ENCODE measurements around the gene BATF2. TPM values are rescaled to one million over a fixed set of nuclear protein-coding genes. Genes with fewer than 3 reads are reported as not detected.

Gene BATF2
- polyA plus RNA-seq, 1 of the 3 experiments (the other 2 are of a cell fraction) = 0.20 TPM

GRCh38 chr11:65013130-65013887 lies 16.5 kb upstream of the BATF2 start (continued):
- TF ChIP-seq MAX (IDR thresholded peaks at IDR 0.05; ENCODE audit: low read depth) (no peak), YY1 (IDR thresholded peaks at IDR 0.05; ENCODE audit: low read depth) (no peak), MEF2A (IDR thresholded peaks at IDR 0.05; ENCODE audit: borderline replicate concordance, low read depth) (no peak), GATA2 (CRISPR knock-in tag; IDR thresholded peaks at IDR 0.05) (no peak), RAD21 (IDR thresholded peaks at IDR 0.05; ENCODE audit: low read length) (peak; percentile 70), JUND (IDR thresholded peaks at IDR 0.05) (no peak), EP300 (IDR thresholded peaks at IDR 0.05; ENCODE audit: borderline replicate concordance in 1 of 2, low read depth in 1 of 2, low read length in 1 of 2) (no peak), FOSL2 (IDR thresholded peaks at IDR 0.05; ENCODE audit: borderline replicate concordance, low read depth) (no peak), FOXM1 (IDR thresholded peaks at IDR 0.05; ENCODE audit: low read depth) (no peak)
- TF ChIP-seq, protein P1, sequence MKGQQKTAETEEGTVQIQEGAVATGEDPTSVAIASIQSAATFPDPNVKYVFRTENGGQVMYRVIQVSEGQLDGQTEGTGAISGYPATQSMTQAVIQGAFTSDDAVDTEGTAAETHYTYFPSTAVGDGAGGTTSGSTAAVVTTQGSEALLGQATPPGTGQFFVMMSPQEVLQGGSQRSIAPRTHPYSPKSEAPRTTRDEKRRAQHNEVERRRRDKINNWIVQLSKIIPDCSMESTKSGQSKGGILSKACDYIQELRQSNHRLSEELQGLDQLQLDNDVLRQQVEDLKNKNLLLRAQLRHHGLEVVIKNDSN (IDR thresholded peaks at IDR 0.05; ENCODE audit: borderline replicate concordance, low read depth) = no peak
- TF ChIP-seq, protein P2, sequence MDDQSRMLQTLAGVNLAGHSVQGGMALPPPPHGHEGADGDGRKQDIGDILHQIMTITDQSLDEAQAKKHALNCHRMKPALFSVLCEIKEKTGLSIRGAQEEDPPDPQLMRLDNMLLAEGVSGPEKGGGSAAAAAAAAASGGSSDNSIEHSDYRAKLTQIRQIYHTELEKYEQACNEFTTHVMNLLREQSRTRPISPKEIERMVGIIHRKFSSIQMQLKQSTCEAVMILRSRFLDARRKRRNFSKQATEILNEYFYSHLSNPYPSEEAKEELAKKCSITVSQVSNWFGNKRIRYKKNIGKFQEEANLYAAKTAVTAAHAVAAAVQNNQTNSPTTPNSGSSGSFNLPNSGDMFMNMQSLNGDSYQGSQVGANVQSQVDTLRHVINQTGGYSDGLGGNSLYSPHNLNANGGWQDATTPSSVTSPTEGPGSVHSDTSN (IDR thresholded peaks at IDR 0.05) = no peak

GRCh38 chr11:65008873-65009272 lies 12.1 kb upstream of the BATF2 start:
- peaks cover 4 to 9% of the 10 kb centered on the region in 2 experiments; a peak in 2 of 4 replicates for H3K4me1 ChIP-seq (ENCODE audit: control insufficient read depth in 1 of 2, insufficient read depth in 2 of 2, low read depth in 1 of 2, low read length in 1 of 2)
- no peaks in the 10 kb centered on the region for H3K9me2 ChIP-seq
- no peaks in the 10 kb centered on the region for H4K20me1 ChIP-seq (ENCODE audit: insufficient read depth)
- H3K36me3 ChIP-seq (replicated peaks in 1 of 2; ENCODE audit: control insufficient read depth in 1 of 2, insufficient read depth in 2 of 2, low read length in 1 of 2) = no peaks in the 10 kb centered on the region
- POLR2A ChIA-PET = no interaction called here
- H2AFZ ChIP-seq (ENCODE audit: low read depth) = no peak overlapping the region
- CTCF ChIA-PET = no interaction called here
- no peak overlapping the region for H3K4me3 ChIP-seq (ENCODE audit: low read depth in 2 of 2, low read length in 1 of 2)
- no peaks in the 10 kb centered on the region for H3K79me2 ChIP-seq (ENCODE audit: insufficient read depth)
- no peak for DNase-seq
- no peaks in the 10 kb centered on the region for H3K9me3 ChIP-seq
- no peak overlapping the region for H3K27ac ChIP-seq (ENCODE audit: low read depth in 2 of 2, low read length in 1 of 2)
- H3F3A ChIP-seq (replicated peaks; ENCODE audit: insufficient read depth) = peaks cover 10% of the 10 kb centered on the region
- H3K27me3 ChIP-seq (ENCODE audit: insufficient read depth) = no peaks in the 10 kb centered on the region
- TF ChIP-seq RCOR1 (IDR thresholded peaks at IDR 0.05; ENCODE audit: low read length) = no peak
- no peak for TF ChIP-seq NFIC (IDR thresholded peaks at IDR 0.05; ENCODE audit: borderline replicate concordance)
- TF ChIP-seq, protein P2 (IDR thresholded peaks at IDR 0.05) = no peak
- TF ChIP-seq IRF3 (IDR thresholded peaks at IDR 0.05; ENCODE audit: low read depth, low read length) = no peak
- no peak for TF ChIP-seq GABPA (IDR thresholded peaks at IDR 0.05; ENCODE audit: low read depth)
- TF ChIP-seq MAX (IDR thresholded peaks at IDR 0.05; ENCODE audit: low read depth) = no peak
- TF ChIP-seq, protein P3, sequence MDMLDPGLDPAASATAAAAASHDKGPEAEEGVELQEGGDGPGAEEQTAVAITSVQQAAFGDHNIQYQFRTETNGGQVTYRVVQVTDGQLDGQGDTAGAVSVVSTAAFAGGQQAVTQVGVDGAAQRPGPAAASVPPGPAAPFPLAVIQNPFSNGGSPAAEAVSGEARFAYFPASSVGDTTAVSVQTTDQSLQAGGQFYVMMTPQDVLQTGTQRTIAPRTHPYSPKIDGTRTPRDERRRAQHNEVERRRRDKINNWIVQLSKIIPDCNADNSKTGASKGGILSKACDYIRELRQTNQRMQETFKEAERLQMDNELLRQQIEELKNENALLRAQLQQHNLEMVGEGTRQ (IDR thresholded peaks at IDR 0.05; ENCODE audit: borderline replicate concordance, low read depth, low read length) = no peak
- whole genome bisulfite sequencing (ENCODE audit: low lambda C conversion rate) = 94% methylated on average over 2 of the region's 2 CpGs
- no peak overlapping the region for H3K9ac ChIP-seq
- no peak overlapping the region for H3K4me2 ChIP-seq

Measured in SK-N-SH (cell line).